Fibroblast of skin of back (primary cell): ENCODE measurements around the gene MBOAT1.
"Not testable (repeated sequence)": the region's sequence is repeated elsewhere in the genome, so short reads cannot be mapped to it uniquely, and the experiment has no call there.

Experiments used
- DNase-seq: peaks from one replicate; pipeline ENCODE4 v3.0.0-alpha.2; 2013

Gene MBOAT1

DNA sequence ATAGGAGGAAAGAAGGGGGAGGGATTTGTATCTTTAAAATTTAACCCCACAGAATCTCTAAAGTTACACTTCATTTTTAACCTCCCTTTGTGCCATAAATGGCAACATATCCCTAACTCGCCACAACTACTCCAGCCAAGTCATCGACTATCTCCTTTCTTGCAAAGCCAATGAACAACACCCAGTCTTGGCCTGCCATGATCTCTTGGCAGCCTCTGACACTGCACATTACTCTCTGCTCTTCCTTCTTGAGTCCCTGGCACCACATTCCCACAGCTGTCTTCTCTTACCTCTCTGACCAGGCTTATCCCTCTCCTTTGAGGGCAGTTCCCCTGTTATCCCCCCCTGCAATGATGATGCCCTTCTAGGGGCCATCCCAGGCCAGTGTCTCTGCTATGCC is 42.5 kb downstream of the MBOAT1 start:
- no peak for DNase-seq

DNA sequence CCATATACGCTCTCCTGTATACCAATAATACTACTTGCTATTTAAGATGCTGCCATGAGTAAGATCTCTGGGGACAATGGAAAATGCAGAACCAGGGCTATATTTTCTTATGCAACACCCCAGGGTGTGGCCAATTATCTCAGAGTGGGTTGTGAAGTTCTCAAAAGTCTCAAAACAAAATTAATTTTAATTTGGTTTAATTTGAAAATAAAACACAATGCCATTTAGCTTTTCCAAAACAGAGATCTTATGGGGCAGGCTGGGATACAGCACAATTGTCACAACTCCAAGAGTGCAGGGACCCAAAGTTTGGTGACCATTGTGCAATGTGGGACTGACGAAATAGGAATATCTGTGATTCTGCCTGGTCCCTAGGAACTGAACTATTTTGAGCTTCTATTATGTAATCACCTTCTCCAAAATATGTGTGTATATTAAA is 43.1 kb downstream of the MBOAT1 start:
- DNase-seq: no peak

DNA sequence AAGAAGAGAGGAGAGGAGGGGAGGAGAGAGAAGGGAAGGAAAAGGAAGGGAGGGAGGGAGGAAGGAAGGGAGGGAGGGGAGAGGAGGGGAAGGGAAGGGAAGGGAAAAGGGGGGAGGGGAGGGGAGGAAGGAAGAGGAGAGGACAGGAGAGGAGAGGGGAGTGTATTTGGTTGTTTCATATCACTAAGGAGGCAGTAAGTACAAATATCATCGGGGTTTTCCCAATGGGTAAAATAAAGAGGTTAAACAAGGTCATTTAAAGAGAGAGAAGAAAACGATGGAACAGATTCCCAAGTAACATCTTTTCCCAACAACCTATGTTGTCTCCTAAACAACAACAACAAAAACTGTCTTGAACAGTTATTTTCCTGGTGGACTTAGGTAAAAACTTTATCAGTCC is 43.6 kb downstream of the MBOAT1 start:
- DNase-seq: no peak

DNA sequence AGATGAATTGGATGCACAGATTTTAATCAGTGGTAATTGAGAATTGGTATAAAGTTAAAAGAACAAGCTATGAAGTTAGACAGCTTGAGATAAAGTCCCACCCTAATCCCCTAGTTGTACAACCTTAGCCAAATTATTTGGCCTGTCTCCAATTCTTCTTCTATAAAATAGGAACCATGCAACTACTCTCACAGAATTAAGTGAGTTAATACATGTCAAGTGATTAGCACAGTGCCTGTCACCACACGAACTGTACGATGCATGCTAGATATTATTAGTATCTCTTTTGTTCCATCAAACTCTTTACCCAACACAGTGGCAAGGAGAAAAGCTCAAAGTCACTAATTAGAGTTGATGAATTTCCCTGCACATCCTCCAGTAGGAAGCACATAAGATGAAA is 44.7 kb downstream of the MBOAT1 start:
- DNase-seq: no peak

DNA sequence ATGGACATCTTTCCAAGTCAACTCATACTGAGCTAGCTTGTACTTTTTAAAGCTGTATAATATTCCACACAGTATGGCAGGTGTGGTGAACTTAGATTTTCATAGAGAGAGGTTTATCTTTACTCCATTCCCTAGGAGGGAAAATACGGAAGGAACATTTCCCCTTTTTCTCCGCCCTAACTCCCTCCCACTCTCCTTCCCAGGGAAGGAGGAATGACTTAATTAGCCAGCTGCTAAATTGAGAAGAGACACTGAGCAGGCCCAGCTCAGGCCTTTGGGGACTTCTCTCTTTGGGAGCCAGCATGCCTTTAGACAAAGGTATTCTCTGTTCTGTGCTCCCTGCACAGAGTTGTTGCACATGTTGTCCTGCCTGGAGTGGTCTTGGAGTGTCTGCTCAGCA is 46.1 kb downstream of the MBOAT1 start:
- DNase-seq: no peak

DNA sequence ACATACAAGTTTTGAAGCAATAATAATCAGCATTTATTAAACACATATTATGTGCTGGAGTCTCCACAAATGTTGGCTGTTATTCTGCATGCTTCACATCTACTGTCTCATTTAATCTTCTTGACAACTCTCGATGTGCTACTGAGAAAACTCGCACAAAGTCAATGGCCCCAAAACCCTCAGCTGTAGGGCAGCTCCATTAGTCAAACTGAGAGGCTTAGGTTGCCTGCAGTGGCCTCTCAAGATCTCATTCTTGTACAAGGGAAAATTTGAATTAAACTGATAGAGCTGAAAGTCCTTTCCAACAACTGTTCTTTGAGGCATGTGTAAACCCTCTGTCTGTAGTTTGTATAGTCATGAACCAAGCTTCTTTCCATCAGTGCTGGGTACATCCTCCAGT is 49.8 kb downstream of the MBOAT1 start:
- DNase-seq: no peak

DNA sequence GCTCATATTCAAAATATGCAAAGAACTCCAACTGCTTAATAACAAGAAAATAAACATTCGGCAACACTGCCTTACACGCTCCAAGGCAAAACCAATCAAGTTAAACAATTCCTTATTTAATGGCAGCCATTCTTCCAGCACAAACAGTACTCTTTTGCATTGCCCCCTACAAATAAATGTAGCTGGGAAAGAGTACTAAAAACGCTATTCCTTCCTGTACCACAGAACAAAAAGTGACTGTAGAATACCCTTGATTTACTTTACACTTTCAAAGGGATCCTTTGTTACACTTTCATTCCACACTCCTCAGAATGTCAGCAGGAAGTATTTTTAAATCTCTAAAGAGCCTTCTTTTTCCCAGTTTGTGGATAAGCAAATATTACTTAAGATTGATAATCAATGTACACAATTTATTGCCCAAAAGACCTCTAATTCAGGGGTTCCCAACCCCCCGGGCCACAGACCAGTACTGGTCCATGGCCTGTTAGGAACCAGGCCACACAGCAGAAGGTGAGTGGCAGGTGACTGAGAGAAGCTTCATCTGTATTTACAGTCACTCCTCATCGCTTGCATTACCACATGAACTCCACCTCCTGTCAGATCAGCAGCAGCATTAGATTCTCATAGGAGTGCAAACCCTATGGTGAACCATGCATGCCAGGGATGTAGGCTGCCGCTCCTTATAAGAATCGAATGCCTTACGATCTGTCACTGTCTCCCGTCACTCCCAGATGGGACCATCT is 51.6 kb downstream of the MBOAT1 start:
- no peak for DNase-seq

DNA sequence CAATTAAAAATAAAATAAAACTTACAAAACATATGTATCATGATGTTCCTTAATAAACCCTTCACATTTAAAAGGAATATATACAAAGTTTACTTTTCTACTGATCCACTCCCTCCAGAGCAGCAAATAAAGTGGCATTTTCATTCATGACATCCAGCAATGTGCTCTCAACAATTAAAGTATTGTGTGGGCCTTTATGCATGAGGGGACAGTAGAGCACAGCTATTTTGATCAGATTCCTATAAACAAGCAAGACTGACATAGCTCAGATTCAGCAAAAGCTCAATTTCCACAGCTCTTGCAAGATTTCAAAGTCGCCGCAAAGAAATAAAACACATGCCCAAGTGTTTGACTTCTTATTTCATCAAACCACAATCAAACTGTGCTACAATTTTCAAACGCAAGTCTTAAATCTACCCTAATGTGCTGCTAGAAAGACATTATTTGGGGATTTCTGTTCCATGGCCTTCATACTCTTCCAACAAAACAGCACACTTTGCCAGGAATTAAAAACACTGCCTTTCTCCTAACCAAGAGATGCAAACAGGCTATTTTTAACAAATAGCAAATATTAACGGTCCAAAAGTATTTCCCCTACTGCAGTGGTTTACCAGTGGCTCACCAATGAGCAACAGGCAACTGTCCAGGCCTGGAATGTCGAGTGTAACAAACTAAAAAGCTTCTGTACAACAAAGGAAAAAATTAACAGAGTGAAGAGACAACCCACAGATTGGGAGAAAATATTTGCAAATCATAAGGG is 52.3 kb downstream of the MBOAT1 start:
- DNase-seq: peak; percentile 30

DNA sequence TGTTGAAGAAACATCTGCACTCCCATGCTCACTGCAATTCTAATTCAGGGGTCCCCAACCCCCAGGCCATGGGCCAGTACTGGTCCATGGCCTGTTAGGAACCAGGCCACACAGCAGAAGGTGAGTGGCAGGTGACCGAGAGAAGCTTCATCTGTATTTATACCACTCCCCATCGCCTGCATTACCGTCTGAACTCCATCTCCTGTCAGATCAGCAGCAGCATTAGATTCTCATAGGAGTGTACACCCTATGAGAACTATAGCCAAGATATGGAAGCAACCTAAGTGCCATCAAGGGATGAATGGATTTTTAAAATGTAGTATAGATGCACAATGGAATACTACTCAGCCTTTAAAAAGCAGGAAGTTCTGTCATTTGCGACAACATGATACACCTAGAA is 53.2 kb downstream of the MBOAT1 start:
- DNase-seq: no peak

DNA sequence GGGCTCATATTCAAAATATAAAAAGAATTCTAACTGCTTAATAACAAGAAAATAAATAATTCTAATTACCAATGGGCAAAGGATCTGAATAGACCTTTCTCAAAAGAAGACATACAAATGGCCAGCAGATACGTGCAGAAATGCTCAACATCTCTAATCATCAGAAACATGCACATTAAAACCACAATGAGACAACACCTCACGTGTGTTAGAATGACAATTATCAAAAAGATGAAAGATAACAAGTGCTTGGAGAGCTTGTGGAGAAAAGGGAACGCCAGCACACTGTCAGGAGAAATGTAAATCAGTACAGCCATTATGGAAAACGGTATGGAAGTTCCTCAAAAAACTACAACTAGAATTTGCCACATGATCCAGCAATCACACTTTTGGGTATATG is 53.6 kb downstream of the MBOAT1 start:
- no peak for DNase-seq

DNA sequence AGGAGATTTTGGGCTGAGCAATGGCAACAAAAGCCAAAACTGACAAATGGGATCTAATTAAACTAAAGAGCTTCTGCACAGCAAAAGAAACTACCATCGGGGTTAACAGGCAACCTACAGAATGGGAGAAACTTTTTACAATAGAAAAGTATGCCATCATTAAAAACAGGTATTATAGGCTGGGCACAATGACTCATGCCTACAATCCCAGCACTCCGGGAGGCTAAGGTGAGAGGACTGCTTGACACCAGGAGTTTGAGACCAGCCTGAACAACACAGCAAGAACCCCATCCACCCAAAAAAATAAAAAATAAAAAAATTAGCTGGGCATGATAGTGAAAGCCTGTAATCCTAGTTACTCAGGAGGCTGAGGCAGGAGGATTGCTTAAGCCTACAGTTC is 55.4 kb downstream of the MBOAT1 start:
- no peak for DNase-seq

DNA sequence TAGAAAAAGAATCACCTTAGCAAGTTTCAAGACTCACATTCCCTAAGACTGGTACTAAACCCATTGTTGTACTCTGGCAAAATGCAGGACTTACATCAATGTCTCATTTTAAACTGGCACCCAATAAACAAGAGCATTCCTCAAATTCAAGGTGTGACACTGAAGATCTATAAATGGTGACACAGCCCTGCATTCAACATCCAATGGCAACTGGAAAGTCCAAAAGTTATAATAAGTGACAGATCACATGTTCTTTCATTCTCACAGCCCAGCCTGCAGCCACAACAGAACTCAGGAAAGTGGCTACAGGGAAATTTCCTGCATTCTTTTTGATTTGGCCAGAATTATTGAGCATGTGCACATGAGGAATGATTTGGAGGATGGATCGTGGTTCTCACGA is 57.5 kb downstream of the MBOAT1 start:
- DNase-seq: no peak

DNA sequence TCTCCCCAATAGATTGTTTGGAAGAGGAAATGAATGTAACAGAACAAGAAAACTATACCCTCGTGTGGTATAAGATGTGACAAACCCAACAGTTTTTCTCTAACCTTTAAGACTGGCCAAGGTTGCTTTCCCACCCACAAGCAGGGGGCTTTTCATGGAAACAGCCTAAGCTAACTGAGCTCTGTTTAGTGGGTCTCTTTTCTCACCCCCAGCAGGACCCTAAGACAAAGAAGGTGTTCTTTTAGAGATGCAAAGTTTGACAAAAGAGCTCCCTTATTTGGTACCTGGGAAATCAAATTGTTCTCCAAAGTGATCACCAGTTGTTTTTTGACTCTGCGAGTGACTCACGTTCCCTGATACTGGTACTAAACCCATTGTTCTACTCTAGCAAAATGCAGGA is 59.1 kb downstream of the MBOAT1 start:
- no peak for DNase-seq

DNA sequence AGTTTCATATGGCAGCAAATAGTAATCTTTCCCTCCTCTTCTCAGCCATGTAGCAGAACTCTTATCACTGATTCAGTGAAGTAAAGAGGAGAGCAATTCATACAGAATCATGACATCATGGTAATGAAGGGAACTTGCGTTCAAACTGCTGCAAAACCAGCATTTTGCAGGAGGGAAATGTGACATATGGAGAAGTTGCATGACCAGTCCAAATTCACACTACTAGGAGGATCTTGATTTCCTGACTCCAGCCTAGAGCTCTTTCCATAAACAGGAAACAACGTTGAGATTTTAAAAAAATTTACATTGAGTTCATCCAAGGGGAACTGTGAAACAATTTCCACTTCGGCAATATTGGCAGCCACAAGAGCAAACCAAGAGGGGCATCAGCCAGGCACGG is 63.8 kb downstream of the MBOAT1 start:
- no peak for DNase-seq

DNA sequence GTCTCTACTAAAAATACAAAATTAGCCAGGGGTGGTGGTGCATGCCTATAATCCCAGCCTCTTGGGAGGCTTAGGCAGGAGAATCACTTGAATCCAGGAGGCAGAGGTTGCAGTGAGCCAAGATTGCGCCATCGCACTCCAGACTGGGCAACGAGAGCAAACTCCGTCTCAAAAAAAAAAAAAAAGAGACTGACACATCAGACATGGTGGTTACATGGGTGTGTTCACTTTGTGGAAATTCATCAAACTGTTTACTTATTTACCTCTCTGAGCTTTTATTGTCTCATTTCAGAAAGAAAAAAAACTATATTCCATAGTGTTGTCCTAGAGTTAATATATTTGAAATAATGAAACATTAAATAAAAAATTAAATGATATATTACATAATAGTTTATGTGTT is 64.8 kb downstream of the MBOAT1 start:
- no peak for DNase-seq

DNA sequence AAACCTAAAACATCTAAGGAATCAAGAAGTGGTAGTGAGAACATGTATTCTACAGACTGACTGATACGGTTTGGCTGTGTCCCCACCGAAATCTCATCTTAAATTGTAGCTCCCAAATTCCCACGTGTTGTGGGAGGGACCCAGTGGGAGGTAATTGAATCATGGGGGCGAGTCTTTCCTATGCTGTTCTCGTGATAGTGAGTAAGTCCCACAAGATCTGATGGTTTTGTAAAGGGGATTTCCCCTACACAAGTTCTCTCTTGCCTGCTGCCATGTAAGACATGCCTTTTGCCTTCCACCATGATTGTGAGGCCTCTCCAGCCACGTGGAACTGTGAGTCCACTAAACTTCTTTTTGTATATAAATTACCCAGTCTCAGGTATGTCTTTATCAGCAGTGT is 65.4 kb downstream of the MBOAT1 start:
- not testable (repeated sequence) for DNase-seq

DNA sequence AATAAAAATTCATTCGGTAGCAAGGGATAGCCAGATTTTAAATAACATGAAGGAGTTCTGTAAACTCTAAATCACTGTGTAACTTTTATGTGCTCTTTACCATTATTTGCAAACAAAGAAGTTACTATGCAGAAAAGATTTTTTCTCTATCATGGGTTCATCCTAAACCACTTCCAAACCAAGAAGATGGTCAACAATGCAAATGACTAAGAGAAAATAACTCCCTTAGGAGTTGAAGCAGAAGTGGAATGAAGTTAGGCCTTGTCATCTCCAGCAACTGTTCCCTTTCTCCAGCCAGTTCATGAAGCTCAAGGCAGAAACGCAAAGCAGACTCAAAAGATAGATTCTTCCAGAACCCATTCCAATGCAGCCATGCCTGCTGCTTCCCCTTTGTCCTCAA is 66.0 kb downstream of the MBOAT1 start:
- DNase-seq: no peak

DNA sequence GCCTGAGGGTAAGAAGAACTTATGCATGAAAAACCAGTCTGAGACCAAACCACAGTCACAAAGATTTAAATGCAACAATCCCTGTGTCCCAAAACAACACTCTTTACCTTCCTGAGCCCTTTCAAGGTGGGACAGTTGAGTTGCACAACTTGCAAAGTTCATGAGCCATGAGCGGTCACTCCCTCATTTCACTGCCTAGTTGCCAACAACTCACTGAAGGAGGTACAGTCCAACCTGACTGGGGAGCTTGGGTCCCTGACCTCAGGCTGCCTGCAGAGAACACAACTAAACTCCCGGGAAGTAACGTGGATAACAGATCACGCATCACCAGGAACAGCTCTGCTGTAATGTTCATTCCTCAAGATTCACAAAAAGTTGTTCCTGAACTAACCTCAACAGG is 69.4 kb downstream of the MBOAT1 start:
- no peak for DNase-seq

DNA sequence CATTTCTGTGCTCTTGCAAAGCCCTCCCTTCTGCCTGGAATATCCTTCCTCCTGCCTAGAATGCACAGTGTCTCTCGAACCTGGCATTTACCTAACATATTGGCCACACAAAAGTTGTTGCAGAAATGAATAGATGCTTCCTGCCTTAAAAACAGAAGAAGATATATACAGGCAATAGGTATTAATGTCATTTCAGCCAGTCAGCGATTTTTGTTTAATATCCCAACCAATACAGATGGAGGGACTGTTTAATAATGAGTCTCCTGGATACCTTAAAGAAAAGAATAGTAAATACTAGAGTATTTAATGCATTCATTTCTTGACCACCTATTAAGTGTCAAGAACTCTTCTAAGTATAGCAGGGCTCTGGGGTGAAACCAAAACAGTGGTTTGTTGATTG is 70.3 kb downstream of the MBOAT1 start:
- DNase-seq: no peak

DNA sequence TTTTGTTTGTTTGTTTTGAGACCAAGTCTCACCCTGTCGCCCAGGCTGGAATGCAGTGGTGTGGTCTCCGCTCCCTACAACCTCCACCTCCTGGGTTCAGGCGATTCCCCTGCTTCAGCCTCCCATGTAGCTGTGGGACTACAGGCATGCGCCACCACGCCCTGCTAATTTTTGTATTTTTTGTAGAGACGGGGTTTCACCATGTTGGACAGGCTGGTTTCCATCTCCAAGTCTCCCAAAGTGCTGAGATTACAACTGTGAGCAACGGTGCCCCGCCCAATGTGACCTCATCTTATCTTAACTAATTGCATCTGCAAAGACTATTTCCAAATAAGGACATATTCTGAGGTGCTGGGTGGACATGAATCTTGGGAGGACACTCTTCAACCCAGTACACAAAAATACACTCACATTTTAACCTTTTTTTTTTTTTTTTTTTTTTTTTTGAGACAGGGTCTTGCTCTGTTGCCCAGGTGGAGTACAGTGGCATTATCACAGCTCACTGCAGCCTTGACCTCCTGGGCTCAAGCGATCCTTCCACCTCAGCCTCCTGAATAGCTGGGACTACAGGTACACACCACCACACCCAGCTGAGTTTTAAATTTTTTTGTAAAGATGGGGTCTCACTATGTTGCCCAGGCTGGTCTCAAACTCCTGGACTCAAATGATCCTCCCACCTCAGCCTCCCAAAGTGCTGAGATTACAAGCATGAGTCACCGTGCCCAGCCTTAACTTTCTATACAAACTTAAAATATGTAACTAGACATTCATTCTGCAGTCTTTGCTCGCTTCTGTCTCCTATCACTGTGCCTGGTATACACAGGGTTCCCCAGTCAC is 72.9 kb downstream of the MBOAT1 start:
- DNase-seq: peak; percentile 12

DNA sequence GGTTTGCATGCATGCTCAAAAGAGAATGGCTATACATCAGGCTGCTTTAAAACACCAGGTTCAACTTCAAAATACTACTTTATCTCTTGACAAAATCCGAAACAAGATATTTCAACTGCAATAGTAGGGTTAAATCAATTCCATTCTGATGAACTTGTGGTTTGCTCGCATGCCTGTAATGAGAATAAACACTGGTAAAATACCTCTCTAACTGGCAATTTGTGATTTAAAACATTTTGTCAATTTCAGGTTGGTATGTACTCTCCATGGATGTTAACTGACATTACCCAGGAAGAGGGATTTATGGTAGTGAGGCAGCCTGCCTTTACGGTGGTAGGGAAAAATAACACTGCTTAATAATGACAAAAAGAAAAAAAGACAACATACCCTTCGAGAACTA is 74.4 kb downstream of the MBOAT1 start:
- DNase-seq: no peak

DNA sequence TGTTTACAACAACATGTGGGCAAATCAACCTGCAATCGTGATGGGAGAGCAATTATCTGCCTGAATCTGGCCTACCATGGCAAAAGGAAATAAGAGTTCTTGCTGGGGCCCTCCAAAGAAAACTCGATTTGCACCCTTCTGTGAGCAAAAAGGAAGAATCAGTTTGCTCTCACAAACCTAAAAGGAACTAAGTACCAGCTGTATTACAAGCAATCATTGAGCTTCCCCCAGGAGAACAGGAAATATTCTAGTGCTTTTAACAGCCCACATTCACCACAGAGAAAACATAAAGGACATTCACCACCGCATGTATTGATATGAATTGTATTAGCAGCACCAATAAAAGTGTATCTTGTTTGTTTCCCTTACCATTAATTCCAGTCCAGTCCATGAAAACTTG is 75.0 kb downstream of the MBOAT1 start:
- no peak for DNase-seq

DNA sequence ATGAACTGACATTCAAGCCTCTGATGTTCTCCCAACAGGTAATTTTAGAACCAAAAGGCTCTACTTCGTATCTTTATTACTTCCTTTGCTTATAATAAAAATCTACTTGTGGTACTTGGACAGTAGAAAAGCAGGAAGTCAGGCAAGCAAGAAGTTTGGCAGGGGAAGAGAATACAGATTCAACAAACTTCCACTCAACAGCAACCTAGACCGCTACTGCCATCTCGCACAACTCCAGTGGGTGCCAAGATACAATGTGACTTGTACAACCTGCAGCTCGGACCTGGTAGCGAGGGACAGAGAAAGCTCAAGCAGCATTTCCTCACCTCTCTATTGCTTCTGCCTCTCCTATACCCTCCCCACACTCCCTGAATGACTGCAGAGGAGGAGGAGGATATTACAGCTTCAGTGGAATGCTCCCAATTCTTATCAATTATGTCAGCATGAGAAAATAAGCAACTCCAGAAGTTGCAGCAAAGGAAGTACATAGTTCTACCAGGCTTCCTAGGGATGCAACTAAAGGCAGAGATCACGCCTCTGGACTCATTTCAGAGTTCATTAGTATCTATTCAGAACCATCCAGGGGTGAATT is 76.5 kb downstream of the MBOAT1 start:
- no peak for DNase-seq
